GM21367 (cell line): Measurements from ENCODE around the gene LGI1.

Experiments used
- ATAC-seq: cut with Tn5 transposase; IDR thresholded peaks from one replicate; pipeline ENCODE4 v1.9.1; 2021; ENCODE audit not compliant: unreplicated experiment

The LGI1 gene

GRCh38 chr10:93754761-93755160 lies 3.0 kb upstream of the LGI1 start:
- ATAC-seq, result no peak

GRCh38 chr10:93755443-93756116 lies 2.2 kb upstream of the LGI1 start:
- no peak for ATAC-seq

GRCh38 chr10:93756118-93756517 lies 1.6 kb upstream of the LGI1 start:
- no peak for ATAC-seq

GRCh38 chr10:93757136-93757535 lies 600 bp upstream of the LGI1 start:
- no peak for ATAC-seq

GRCh38 chr10:93758508-93758885 lies 761 bp downstream of the LGI1 start:
- no peak for ATAC-seq

- ATAC-seq, result no peak
Measured at GRCh38 chr10:93758891-93759410, 1.2 kb downstream of the LGI1 start.

GRCh38 chr10:93760490-93760889 lies 2.8 kb downstream of the LGI1 start:
- no peak for ATAC-seq

- ATAC-seq, result no peak
Measured at GRCh38 chr10:93762979-93763391, 5.2 kb downstream of the LGI1 start.

GRCh38 chr10:93766918-93767317 lies 9.2 kb downstream of the LGI1 start:
- no peak for ATAC-seq

GRCh38 chr10:93767724-93768399 lies 10.1 kb downstream of the LGI1 start:
- ATAC-seq, result no peak

GRCh38 chr10:93768892-93769291 lies 11.2 kb downstream of the LGI1 start:
- no peak for ATAC-seq

- ATAC-seq, result no peak
Measured at GRCh38 chr10:93771354-93771753, 13.6 kb downstream of the LGI1 start.

GRCh38 chr10:93773120-93773519 lies 15.4 kb downstream of the LGI1 start:
- no peak for ATAC-seq

GRCh38 chr10:93773705-93774104 lies 16.0 kb downstream of the LGI1 start:
- no peak for ATAC-seq

- no peak for ATAC-seq
Measured at GRCh38 chr10:93775356-93775755, 17.6 kb downstream of the LGI1 start.

- ATAC-seq, result no peak
Measured at GRCh38 chr10:93777092-93777491, 19.4 kb downstream of the LGI1 start.

- no peak for ATAC-seq
Measured at GRCh38 chr10:93784059-93784458, 26.3 kb downstream of the LGI1 start.

GRCh38 chr10:93788413-93789208 lies 30.9 kb downstream of the LGI1 start:
- ATAC-seq, result no peak

- ATAC-seq, result no peak
Measured at GRCh38 chr10:93790439-93790838, 32.7 kb downstream of the LGI1 start.

GRCh38 chr10:93796167-93796566 lies 38.4 kb downstream of the LGI1 start:
- no peak for ATAC-seq

- ATAC-seq, result no peak
Measured at GRCh38 chr10:93797825-93798224, 40.1 kb downstream of the LGI1 start.
